ENCODE results near the gene CPPED1.

The CPPED1 gene

DNA sequence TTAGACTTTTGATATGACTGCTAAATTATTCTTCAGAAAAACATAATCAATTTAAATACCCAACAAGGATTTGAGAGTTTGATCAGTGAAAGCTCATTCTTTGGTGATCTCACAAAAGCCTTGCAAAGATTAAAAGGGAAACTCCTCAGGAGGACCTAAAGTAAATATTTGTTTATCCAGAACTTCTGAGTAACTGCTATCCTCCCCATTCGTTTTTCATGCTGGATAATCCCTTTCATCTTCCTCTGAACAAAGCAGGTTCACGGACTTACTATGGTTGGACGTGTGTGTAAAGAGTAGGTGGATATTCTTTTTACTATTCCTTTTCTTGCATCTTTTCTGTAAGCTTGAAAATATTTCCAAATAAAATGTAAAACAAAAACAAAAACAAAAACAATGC is 124.7 kb downstream of the CPPED1 start:
- no peak for DNase-seq

DNA sequence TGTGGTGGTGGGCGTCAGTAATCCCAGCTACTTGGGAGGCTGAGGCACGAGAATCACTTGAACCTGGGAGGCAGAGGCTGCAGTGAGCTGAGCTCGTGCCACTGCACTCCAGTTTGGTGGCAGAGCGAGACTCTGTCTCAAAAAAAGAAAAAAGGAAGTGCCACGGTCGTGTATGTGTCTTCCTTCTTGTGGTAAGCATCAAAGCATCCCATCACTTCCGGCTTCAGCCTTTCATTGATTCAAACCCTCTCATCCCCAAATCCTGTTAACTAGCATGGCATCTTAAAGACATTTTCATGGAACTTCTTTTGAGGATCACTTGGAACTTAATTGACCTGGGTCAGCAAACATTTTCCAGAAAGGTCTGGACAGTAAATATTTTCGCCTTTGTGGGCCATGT is 126.2 kb downstream of the CPPED1 start:
- DNase-seq, result peak; percentile 26

DNA sequence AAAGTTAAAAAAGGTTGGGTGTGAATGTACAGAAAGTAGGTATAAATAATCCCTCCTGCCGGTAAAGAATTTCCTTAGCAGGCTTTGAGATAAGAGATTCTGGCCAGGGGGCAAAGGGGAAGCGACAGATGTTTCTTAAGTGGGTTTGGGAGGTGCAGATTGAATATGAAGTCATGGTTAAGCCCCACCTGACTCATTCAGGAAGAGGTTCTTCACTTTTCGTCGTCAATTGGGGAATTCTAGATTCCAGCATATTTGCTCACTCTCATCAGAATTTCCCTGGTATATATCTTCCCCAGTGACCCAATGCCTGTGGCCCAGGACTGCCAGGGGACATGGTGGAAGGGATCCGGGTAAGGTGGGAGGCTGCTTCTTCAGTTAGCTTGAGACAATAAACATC is 127.8 kb downstream of the CPPED1 start:
- no peak for DNase-seq

DNA sequence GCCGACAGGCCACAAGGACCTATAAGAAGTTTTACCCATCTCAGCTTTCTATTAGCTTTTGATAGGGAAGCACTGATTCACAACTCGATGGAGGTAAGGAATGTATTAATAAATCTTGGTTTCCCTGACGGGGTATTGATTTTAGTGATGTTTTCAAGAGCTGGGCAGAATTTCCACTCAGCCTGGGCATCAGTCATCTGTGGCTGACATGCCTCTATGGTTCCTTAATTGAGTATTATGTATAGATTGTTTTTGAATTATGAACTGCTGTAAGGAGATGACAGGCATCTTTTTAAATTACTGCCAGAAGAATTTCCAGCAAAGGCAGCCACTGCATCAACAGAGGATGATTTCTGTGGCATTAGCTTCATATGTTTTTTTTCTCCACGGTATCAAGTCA is 128.6 kb downstream of the CPPED1 start:
- DNase-seq, result no peak

DNA sequence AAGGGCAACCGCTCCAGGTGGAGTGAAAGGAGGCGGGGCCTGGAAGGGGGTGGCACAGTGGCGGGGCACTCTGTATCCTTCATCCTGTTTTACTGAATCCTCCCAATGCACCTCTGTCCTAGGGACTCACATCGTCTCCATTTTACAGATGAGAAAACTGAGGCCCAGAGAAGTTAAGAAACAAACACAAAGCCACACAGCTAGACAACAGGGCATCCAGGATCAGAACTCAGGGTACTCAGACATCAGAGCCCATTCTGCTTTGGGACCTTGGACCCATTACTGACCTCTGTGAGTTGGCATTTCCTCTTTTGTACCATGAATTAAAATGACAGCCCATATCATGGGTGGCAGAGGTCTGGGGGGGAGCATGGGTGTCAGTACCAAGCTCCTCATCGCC is 129.2 kb downstream of the CPPED1 start:
- no peak for DNase-seq

DNA sequence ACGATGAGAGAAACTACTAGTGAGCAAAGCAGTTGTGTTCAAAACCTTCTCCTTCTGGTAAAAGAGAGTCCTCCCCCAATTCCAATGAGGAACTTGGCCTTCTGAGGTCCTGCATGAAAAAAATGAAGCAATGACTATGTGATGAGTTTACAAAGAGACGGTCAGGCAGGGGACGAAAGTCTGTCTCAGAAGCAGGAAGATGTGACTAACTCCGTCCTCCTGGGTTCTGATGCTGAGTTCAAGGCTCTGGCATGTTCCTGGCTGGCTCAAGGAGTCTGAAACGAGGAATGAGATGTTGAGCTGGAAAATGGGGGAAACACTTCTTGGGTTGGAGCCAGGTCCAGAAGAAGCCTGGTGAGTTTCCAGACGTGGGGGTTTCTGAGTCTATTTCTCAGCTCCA is 129.6 kb downstream of the CPPED1 start:
- no peak for DNase-seq

DNA sequence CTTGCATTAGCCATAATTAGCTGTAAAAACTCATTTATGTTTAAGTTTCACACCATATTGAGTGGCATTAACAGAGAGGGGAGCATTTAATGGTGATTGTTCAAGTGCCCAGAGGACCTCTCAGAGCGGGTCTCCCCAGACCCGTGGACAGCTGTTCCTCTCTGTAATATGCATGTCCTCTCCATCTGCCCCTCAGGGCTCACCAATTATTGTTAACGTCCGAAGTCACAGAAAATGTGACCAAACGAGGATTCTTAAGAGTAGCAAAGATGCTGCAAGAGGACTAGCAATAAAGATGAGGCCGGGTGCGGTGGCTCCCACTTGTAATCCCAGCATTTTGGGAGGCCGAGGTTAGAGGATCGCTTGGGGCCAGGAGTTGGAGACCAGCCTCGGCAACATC is 130.2 kb downstream of the CPPED1 start:
- DNase-seq, result no peak

DNA sequence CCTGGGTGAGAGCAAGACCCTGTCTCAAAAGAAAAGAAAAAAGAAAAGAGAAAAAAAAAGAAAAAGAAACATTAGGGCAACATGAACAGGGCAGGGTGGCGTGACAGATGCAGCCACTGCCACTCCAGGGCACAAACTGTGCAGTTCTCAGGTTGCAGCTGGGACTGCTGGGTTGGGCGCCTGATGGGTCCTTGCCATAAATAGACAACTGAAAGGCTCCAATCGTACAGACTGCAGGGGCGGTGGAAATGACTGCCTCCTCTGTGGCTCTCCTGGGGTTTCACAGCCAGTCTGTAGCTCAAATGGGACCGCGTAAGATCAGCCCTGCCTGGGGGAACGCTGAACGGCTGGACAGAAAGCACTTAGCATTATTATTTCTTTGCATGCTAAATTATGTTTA is 130.7 kb downstream of the CPPED1 start:
- DNase-seq, result no peak

DNA sequence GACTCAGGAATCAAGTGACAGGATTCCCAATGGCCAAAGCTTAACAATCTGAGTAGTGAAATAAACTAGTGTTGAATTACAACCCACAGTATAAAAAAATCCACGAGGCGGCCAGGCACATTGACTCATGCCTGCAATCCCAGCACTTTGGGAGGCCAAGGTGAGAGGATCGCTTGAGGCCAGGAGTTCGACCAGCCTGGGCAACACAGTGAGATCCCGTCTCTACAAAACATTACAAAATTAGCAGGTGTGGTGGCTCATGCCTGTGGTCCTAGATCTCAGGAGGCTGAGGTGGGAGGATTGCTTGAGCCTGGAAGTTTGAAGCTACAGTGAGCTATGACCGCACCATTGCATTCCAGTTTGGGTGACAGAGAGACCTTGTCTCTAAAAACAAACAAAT is 133.8 kb downstream of the CPPED1 start:
- no peak for DNase-seq

DNA sequence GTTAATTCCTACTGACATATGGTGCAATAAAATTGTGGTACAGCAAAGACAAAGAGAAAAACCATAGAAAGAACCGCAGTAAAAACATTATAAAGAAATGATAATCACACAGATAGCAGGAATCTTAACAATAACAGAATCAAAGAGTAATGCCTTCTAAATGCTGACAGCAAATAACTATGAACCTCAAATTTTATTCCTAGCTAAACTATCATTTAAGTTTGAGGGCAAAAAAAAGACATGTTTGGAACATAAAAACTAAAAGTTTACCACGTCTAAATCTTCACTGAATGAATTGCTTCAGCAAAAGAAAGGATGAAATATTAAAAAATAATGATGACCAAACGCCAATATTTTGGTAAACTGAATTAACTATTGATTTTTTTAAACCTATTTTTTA is 135.8 kb downstream of the CPPED1 start:
- no peak for DNase-seq

DNA sequence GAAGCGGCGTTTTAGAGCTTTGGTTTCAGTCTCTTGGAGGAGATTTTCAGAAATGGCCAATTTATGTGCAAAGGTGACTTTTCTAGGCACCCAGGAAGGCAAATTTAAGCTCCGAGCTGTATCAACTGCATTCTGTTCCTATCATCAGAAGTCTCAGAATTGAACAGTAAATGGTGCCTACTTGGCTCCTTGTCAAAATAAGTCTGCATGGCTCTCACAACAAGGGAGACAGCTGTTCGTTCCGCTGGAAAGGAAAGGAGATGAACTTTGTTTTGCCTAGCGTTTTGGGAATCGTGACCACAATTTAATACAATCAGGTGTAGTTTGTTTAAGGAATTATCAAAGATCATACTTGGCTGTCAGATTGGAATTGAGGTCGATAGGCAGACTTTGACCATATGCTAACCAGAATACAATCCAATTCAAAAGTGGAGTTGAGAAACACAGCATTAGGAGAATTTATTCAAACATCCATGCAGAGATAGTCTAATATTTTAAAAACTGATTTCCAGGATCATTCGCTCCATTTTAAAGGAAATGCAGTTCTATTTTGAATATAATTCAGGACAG is 139.4 kb downstream of the CPPED1 start:
- DNase-seq, result no peak

DNA sequence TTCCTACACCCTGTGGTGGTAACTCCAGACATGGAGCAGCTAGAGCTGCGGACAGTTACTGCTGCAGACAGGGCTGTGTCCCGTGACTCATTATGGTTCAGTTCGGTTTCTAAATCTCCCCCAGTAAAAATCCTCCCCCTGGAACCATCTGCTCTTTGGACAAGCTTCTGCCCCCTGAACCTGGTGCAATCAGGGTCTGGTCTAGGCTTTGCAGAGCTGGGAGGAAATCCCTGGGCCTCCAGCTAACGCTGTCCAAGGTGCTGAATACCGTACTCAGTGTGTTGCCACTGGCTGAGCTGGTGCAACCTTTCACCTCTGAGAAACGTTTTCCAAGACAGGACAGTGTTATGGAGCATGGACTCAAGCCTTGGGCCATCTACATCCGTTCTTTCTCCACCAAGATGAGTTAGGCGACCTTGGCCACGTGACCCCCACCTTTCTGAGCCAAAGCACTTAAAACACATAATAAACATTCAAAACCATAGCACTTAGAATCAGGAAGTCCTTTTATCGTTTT is 142.0 kb downstream of the CPPED1 start:
- peak; percentile 19 for DNase-seq

DNA sequence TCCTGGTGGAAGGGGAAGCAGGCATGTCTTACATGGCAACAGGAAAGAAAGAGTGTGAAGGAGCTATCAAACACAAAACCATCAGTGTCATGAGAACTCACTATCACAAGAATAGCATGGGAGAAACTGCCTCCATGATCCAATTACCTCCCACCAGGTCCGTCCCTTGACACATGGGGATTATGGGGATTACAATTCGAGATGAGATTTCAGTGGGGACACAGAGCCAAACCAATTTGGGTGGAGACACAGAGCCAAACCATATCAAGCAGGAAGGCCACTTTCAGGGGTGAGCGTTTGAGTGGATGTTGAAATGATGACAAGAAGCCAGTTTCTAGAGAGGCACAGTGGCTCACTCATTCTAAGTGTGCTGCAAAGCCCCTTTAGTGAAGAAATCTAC is 143.8 kb downstream of the CPPED1 start:
- no peak for DNase-seq

DNA sequence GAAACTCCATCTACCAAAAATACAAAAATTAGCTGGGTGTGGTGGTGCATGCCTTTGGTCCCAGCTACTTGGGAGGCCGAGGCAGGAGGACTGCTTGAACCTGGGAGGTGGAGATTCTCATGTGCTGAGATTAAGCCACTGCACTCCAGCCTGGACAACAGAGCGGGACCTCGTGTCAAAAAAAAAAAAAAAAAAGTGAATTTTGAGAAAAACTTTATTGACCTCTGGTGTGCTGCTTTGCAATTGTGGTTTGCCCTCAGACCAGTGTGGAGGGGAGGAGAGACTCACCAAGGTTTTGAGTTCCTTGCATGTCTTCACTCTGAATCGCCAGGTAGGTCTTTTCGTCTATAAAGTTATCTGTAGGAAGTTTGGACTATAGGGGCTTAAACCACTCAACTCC is 145.2 kb downstream of the CPPED1 start:
- DNase-seq, result no peak

DNA sequence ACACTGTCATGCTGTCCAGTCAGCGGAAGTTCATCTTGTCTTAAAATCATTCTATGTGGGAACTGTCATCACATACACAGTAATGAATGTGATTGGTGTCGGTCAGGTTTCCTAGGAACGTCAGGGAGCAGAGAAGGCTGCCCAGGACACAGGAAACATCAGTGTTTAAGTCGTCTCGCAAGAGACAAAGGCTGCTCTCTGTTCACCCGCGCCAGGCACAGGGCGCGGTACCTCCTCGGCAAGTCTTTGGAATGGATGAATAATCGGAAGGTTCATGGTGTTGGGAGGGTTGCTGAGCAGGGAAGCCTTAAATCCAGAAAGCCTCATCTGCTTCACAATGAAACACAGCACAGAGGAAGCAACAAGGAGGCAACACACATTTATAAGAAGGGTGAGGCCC is 148.2 kb downstream of the CPPED1 start:
- no peak for DNase-seq

DNA sequence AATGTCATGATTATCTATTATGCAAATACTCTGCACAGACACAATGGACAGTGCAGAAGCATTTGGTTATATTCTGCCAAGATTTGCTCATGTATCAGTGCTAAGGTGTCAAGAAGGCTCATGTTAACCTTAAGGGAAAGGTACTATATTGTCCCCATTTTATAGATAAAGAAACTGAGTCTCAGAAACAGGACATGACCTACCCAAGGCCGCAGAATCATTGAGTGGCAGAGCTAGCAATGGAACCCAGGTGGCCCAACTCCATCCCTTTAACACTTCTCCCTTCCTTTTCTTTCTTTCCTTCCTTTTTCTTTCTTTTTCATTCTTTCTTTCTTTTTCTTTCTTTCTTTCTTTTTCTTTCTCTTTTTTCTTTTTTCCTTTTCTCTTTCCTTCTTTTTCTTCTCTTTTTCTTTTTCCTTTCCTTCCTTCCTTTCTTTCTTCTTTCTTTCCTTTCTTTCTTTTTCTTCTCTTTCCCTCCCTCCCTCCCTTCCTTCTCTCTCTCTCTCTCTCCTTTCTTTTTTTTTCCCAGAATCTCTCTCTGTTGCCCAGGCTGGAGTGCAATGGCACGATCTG is 149.8 kb downstream of the CPPED1 start:
- no peak for DNase-seq

DNA sequence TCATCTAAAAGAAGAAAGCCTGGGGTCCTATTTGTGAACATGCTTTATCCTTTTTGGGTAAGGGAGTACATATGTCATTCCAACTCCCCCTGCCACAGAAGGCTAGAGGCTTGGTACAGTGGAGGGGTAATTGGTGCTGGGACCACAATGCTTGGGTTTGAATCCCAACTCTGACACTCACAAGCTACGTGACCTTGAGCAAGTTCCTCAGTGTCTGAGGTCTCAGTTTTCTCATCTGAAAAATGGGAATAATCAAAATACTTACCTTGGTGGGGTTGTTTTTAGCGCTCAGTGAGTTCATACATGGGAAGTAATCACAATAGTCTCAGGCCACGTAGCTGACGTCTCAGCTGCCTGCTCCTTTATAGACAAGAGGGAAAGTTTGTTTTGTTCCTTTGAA is 150.8 kb downstream of the CPPED1 start:
- DNase-seq, result no peak

DNA sequence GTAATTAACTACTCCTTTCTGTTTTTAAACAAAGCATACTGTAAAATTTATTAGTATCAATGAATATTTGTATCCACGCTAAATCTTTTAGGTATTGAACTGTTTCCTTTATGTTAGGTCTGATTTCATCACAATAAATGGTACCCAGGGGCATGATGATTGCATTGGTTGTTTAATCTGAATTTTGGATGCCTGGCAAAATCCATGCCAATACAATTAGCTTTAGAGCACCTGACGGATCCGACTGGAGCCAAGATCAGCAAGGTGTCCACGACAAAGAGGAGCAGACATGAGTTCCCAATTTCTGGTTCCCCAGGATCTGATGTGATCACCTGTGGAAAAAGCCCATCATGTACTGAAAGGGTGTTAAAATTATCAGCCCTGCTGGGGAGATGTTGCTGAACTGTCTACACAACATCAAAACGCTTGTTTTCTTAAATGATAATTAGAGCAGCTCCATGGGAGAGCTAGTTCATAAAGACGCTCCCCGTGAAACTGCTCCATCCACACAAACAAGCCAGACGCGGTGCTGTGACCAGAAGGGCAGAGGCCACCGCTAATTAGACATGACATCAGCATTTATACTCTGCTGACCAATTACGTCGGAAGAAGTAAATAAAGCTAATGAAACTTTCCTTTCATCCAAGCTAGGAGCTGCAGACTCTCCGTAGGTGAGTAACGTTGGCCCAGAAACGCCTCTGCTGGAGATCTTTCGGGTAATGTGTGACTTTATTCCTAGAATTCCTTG is 151.7 kb downstream of the CPPED1 start:
- DNase-seq, result no peak

DNA sequence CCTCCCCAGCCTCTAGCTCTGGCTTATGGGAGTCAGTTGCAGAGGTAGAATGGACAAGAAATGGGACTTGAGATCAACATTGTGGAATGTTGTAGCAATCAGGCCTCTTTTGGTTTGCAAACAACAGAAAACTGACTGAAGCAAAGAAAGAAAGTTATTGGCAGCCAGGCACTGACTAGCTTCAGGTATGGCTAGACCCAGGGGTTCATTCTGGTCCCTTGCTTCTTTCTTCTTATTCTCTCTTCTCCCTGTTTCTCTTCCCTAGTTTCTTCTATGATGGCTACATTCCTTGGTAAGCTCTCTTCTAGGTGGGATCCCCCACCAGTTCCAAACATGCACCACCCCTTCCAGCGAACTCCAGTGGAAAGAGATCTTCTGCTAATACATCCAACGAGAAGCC is 154.3 kb downstream of the CPPED1 start:
- no peak for DNase-seq

DNA sequence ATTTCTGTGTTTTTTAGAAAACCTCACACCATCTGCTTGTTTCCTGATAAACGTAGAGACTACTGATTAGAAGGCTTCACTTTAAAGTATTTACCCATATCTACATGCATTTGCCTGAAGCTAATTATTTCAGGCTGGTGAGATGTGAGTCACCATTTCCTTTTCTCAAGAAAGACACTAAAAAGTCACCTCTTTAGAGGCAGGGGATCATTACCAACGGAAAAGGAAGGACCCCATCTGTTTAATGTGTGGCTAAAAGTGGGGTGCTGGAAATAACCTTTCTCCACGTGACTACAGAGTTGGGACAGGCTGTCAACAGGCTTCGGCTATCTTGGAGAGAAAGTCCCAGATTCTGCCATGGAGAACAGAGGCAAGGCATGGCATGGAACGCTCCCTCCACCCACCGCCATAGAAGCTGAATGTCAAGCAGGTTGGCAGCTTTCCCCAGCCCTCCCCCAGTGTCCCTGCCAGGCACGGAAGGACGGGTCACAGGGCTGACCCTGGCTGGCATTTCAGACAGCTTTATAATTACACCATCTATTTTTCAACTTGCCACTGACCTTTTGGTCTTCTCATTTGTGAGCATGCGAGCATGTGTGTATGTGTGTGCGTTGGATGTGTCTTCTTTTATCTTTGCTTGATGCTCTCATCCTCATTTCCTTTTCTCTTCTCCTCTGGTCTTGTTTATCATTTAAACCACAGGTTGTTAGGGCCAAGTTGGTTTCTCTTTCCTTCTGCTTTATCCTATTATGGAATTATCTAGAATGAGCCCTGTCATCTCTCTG is 157.0 kb downstream of the CPPED1 start:
- DNase-seq, result peak; percentile 64

DNA sequence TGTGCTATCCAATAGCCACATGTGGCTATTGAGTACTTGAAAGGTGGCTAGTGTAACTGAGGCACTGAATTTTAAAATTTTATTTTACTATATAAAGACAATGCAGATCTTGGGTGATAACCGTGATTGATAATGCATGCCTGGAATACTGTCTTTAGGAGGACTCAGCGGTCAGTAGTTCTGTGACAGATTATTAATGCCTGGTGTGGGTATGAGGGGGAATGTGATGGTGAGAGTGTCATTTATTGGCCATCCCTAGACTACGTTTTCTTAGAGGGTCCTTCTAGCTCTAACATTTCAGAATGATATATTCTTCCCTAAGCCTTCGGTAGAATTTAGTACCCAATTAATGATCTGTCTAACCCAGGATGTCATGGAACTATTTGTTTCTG is 157.6 kb downstream of the CPPED1 start:
- no peak for DNase-seq

DNA sequence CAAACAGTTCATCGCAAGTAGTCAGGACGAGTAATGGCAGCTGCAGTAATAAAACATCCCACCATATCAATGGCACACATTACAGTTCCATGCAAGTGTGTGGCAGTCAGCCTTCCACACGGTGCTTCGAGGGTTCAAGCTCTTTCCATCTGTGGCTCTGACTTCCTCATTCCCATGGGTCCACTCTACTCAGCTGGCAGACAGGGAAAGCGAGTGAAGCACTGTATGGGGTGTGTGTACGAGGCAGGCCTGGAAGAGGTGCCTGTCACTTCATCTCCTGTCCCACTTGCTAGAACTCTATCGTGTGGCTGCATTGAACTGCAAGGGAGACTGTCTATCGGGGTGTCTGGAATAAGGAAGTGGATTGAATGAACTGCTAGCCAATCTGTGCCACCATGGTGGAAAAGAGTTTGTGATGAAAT is 160.6 kb downstream of the CPPED1 start:
- no peak for DNase-seq

DNA sequence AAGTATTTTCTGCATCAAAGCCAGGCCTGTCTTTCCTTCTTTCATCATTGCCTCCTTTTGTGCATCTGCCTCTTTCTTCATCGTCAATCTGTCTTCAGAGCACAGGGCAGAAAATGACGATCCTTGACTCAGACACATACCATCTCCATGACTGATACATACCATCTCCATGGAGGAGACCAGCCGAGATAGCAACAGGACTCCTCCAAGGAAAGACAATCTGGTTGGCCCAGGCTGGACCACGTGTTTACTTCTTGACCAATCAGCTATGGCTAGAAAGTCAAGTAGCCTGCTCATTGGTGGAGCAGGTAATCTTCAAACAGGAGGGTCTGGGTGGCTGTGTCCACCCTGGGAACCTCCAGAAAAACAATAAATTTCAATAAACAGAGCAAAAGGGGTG is 164.6 kb downstream of the CPPED1 start:
- no peak for DNase-seq

DNA sequence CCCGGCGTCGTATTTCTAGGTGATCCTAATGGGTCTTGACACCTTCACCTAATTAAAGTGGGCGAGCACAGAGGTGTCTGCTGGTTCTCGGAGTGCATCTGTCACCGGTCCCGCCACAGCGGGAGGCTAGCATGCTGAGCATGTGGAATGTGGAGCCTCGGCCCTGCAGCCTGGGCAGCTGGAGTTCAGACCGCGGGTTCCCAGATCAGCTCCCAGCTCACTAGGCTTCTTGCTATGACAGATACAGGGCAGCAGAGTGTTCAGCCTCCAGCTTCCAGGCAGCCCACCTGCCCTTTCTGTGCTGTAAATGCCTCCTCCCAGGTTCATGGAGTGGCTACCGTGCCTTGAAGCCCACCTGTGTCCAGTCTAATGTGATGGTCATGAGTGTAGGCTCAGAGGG is 166.7 kb downstream of the CPPED1 start:
- DNase-seq, result no peak
